Ovary (tissue), 3 donors: ENCODE results near the gene NDUFA12.

Experiments
- CTCF ChIP-seq, 3 donors: fragments of 450-650 bp in 2 of 3; fragments of 200-600 bp in 1 of 3; IDR thresholded peaks; one replicate each; pipeline versions ENCODE4 v1.5.1 to v1.8.0; 2016 to 2022; ENCODE audit warnings: antibody characterized with exemption in 3 of 3, mild to moderate bottlenecking in 1 of 3
- EP300 ChIP-seq: sonication (generic); formaldehyde crosslinking; IDR thresholded peaks from one replicate; pipeline ENCODE4 v1.6.1; 2017; ENCODE audit warnings: antibody characterized with exemption
- POLR2A ChIP-seq: fragments of 450-650 bp; IDR thresholded peaks from one replicate; pipeline ENCODE4 v1.6.1; 2017; ENCODE audit warnings: antibody characterized with exemption, mild to moderate bottlenecking, moderate library complexity
- donor health status: DM: no; HTN: no; CAD: no.

GRCh38 chr12:94970560-94970959 is 32.9 kb downstream of the NDUFA12 start:
- no peak for TF ChIP-seq CTCF (IDR thresholded peaks at IDR 0.05)
- TF ChIP-seq POLR2A = no peak
- TF ChIP-seq EP300 = no peak
